SU-DHL-6 (cell line): ENCODE data around the gene TXNRD2.

Source experiments
- H2AFZ ChIP-seq: fragments of 200-600 bp; sonication (generic); 2 replicates; pipeline ENCODE4 v1.6.1; 2014; ENCODE audit warnings: low read depth, mild to moderate bottlenecking, moderate library complexity, mixed read lengths, antibody characterized with exemption, low read length; ENCODE audit not compliant: severe bottlenecking
- H3F3A ChIP-seq: fragments of 200-600 bp; shearing (Covaris generic); 2 replicates; pipeline ENCODE4 v1.6.0; 2016; ENCODE audit warnings: antibody characterized with exemption, mild to moderate bottlenecking; ENCODE audit not compliant: insufficient read depth
- H3K27ac ChIP-seq: fragments of 200-600 bp; sonication (generic); 2 replicates; pipeline ENCODE4 v1.5.1; 2016; ENCODE audit warnings: low read depth, mild to moderate bottlenecking, low read length, moderate library complexity, mixed read lengths
- H3K27me3 ChIP-seq: fragments of 200-600 bp; sonication (generic), shearing (Covaris generic); 2 replicates; pipeline ENCODE4 v1.6.0; 2014; ENCODE audit warnings: mild to moderate bottlenecking, low read length
- H3K36me3 ChIP-seq: fragments of 200-600 bp; sonication (generic); 2 replicates; pipeline ENCODE4 v1.6.1; 2014; ENCODE audit warnings: mild to moderate bottlenecking, low read length, mixed read lengths
- H3K4me2 ChIP-seq: fragments of 300-600, 200-600 bp; shearing (Covaris generic), sonication (generic); 2 replicates; pipeline ENCODE4 v1.6.0; 2014; ENCODE audit warnings: low read length, low read depth, mild to moderate bottlenecking; ENCODE audit not compliant: poor library complexity, severe bottlenecking
- H3K4me3 ChIP-seq: fragments of 200-600 bp; sonication (generic); 2 replicates; pipeline ENCODE4 v1.5.1; 2014; ENCODE audit warnings: antibody characterized with exemption, low read length, mild to moderate bottlenecking, mixed read lengths; ENCODE audit not compliant: insufficient read depth, poor library complexity, severe bottlenecking
- H3K79me2 ChIP-seq: fragments of 200-600 bp; sonication (generic); 2 replicates; pipeline ENCODE4 v1.6.1; 2014; ENCODE audit warnings: mild to moderate bottlenecking, low read length, moderate library complexity; ENCODE audit not compliant: insufficient read depth
- H3K9ac ChIP-seq: fragments of 200-600 bp; sonication (generic); 2 replicates; pipeline ENCODE4 v1.7.0; 2014; ENCODE audit warnings: mild to moderate bottlenecking, low read length
- H3K9me2 ChIP-seq: fragments of 200-600 bp; sonication (generic); replicated peaks from 2 replicates; pipeline ENCODE4 v1.6.1; 2014; ENCODE audit warnings: low read length; ENCODE audit not compliant: insufficient read depth
- H3K9me3 ChIP-seq: fragments of 200-600 bp; sonication (generic); 2 replicates; pipeline ENCODE4 v1.6.1; 2014; ENCODE audit warnings: low read length, mixed read lengths; ENCODE audit not compliant: insufficient read depth
- H4K20me1 ChIP-seq: fragments of 200-600 bp; sonication (generic); 2 replicates; pipeline ENCODE4 v1.6.1; 2014; ENCODE audit warnings: low read depth, mild to moderate bottlenecking, antibody characterized with exemption, low read length, moderate library complexity, mixed read lengths
- CTCF ChIP-seq: fragments of 200-600 bp; sonication (generic); IDR thresholded peaks from one replicate; pipeline ENCODE4 v1.5.1; 2017; ENCODE audit warnings: antibody characterized with exemption, mild to moderate bottlenecking, low read length, moderate library complexity; ENCODE audit not compliant: insufficient read depth, poor library complexity, severe bottlenecking
- EZH2phosphoT487 ChIP-seq: fragments of 200-600 bp; sonication (generic), shearing (Covaris generic); conservative IDR thresholded peaks from 2 replicates; pipeline ENCODE4 v1.6.1; 2018; ENCODE audit warnings: mild to moderate bottlenecking, antibody characterized with exemption, low read length, moderate library complexity, mixed read lengths

The TXNRD2 gene

GRCh38 chr22:19984851-19985811 is 43.5 kb upstream of the TXNRD2 start:
- H3K9ac ChIP-seq: no peak overlapping the region
- no peak for TF ChIP-seq EZH2phosphoT487
- no peak for TF ChIP-seq CTCF
- H3K4me2 ChIP-seq: no peak overlapping the region

GRCh38 chr22:19984201-19984753 is 42.7 kb upstream of the TXNRD2 start:
- no peak overlapping the region for H3K9ac ChIP-seq
- no peak overlapping the region for H3K4me2 ChIP-seq
- no peaks in the 10 kb centered on the region for H3F3A ChIP-seq
- H3K4me3 ChIP-seq: no peak overlapping the region
- H2AFZ ChIP-seq: no peak overlapping the region
- no peaks in the 10 kb centered on the region for H3K9me3 ChIP-seq
- no peaks in the 10 kb centered on the region for H3K36me3 ChIP-seq
- H3K27me3 ChIP-seq: no peaks in the 10 kb centered on the region
- no peaks in the 10 kb centered on the region for H3K9me2 ChIP-seq
- no peaks in the 10 kb centered on the region for H3K79me2 ChIP-seq
- TF ChIP-seq EZH2phosphoT487 (no peak), CTCF (no peak)
- no peak overlapping the region for H3K27ac ChIP-seq
- no peaks in the 10 kb centered on the region for H4K20me1 ChIP-seq

More at GRCh38 chr22:19984851-19985811, 43.5 kb upstream of the TXNRD2 start:
- Histone ChIP-seq H4K20me1 (no peaks in the 10 kb centered on the region), H3F3A (no peaks in the 10 kb centered on the region), H2AFZ (no peak overlapping the region), H3K9me3 (no peaks in the 10 kb centered on the region), H3K27me3 (no peaks in the 10 kb centered on the region), H3K79me2 (no peaks in the 10 kb centered on the region), H3K4me3 (no peak overlapping the region), H3K27ac (no peak overlapping the region), H3K36me3 (no peaks in the 10 kb centered on the region), H3K9me2 (no peaks in the 10 kb centered on the region)

GRCh38 chr22:19983741-19984140 is 42.1 kb upstream of the TXNRD2 start:
- TF ChIP-seq CTCF: no peak
- no peak for TF ChIP-seq EZH2phosphoT487
- Histone ChIP-seq H2AFZ (no peak overlapping the region), H3F3A (no peaks in the 10 kb centered on the region), H3K27ac (no peak overlapping the region), H3K36me3 (no peaks in the 10 kb centered on the region), H3K9me3 (no peaks in the 10 kb centered on the region), H3K9me2 (no peaks in the 10 kb centered on the region), H3K4me3 (no peak overlapping the region), H3K9ac (no peak overlapping the region), H3K79me2 (no peaks in the 10 kb centered on the region), H4K20me1 (no peaks in the 10 kb centered on the region), H3K27me3 (no peaks in the 10 kb centered on the region), H3K4me2 (no peak overlapping the region)
